TTC549 (cell line): Measurements from ENCODE around the gene ESYT2.

ENCODE experiments used
- FAIRE-seq: peaks from 2 replicates; lab custom pipeline; 2012; peaks lifted over from hg19 to GRCh38; lab: Jason Lieb, UNC

ESYT2 gene

DNA sequence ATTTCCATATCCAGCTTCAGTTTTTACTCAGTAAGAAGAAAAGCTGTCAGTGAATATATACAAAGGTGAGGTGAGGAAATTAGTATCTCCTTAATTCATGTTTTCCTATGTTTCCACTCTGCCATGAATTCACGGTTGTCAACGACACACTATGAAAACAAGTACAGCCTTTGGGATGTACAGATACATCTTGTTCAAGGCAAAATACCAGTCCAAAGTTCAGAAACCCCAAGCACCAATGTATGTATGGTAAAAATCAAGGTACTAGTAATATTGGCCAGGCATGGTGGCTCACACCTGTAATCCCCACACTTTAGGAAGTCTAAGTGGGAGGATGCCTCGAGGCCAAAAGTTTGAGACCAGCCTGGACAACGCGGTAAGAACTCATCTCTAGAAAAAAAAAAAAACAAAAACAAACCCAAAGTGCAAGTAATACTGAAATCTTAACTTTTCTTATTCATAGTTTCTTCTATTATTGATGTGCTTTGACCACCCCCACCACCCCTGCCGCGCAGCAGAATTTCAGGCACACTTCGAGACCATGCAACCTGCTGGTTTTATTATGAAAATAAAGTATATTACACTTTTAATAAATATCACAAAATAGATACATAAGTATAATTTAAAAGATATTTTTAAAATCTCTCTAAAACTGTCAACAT, 3.5 kb downstream of the ESYT2 start:
- FAIRE-seq: no peak

DNA sequence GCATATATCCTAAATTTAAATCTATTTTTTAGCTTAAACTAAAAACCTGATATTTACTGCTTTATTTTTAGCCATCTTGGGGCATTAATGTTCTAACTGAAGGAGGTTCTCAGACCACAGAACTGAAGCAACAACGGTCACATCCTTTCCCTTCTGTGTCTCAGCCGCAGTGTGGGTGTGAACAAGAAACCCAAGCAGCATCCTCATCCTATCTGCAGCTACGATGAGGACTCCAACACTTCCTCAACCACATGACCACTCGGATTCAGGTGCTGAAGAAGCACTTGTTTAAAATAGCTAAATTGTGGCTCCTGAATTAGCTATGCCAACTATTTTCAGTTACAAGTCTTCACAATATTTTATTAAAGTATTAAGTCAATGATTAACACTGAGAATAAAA, 5.3 kb downstream of the ESYT2 start:
- FAIRE-seq: no peak

DNA sequence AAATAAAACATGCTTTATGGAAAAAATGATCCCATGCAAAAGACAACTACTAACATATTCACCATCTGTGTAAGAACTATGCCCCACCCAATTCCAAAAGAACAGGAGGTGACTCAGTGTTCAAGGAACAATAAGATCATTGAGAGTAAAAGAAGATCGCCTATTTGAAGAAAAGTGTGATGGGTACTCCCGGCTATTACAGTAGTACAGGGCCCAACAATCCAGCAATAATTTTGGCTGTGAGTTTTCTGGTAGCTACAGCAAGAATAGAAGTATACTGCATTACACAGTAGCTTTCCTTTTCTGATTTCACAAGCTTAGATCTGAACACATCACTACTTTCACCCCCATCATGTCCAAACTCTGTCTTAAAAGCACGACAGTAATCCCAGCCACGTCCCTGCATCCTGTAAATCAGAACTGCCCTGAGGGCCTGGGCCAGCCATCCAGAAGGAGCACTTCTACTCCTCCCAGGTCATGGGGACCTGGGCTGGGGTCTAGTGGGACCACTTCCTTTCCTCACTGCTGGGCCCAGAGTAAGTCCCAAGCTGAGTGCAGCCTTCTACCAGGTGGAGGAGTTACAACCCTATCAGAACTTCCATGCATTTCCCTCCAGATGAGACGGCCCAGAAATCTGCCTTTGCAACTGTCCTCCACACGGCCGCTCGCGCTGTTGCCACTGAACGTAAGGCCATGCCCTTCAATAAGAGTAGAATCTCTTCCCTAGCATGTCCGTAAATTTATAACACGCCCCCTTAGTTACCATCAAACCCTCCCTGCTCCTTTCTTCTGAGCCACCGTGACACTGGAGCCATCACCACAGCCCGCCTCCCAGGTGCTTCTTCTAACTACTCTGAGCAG, 7.9 kb downstream of the ESYT2 start:
- FAIRE-seq: no peak

DNA sequence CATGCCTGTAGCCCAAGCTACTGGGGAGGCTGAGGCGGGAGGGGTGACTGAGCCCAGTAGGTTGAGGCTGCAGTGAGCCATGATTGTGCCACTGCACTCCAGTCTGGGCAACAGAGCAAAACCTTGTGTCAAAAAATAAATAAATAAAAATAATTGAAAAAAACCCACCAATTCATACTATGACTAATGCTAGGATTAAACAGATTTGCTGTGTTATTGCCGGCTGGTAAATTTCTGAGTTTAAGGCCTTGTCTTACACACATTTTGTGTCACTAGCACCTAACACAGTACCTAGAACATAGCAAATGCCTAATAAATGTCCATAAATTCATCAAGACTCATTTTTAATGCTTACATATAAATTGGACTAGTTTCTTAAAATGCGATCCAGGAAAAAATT, 8.7 kb downstream of the ESYT2 start:
- no peak for FAIRE-seq

DNA sequence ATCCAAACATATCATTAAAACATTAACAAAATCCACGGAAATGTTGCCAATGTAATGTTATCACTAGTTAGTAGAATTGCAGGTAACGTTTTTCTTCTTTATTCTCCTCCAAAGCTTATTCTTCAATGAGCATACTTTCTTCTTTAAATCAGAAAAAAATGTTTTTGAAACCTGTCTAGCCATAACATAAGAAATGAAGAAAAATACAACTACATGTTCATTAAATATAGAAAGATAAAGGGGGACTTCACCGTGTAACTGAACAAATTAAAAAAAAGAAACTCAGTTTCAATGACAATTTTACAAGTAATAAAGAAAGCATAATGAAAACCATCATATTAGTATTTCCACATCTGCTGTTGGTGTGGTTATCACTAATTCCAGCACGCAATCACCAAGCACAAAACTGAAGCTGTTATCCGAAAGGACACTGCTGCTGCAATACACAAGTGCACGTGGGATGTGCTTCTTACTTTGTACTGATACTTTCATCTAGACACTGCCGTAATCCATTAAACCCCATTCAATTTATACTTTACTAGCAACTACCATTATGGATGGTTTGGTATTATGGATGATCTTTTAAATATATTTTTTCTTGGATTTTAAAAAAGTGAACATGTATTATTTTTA, 9.6 kb downstream of the ESYT2 start:
- no peak for FAIRE-seq

DNA sequence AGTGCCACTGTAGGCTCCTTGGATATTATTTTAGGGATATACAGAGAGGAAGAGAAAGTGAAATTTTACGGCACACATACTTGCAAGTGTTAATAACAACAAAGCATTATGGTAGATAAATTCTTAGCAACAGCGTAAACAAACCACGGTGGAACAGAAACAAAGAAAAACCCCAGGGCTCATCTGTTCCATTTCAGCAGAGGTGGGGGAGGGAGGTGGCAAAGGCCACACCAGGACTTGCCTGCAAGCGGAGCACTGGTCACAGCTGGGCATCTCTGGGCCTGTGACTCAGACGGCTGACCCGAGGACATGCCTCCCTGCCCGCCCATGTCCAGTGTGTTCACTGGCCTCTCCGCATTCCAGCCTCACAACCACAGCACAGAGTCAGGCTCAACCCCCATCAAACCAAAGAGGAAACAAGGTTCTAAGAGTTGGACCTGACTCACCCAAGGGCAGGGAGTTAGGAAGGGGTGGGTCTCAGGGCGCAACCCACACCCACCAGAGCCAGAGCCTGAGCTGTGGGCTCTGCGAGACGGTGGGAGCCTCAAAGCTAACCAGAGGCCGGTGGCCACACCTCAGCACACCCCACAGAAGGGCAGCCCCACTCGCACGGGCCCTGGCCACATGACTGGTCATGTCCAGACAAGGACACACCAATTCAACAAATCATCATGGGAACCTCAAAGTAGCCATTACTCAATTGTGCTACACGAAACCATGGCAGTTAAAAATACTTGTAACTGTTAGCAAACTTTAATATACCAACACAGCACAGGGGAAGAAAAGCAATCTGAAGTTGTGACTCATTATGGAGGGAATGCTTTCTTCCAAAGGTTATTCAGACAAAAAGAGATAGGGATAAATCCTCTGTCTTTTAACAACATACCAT, 10.7 kb downstream of the ESYT2 start:
- no peak for FAIRE-seq

DNA sequence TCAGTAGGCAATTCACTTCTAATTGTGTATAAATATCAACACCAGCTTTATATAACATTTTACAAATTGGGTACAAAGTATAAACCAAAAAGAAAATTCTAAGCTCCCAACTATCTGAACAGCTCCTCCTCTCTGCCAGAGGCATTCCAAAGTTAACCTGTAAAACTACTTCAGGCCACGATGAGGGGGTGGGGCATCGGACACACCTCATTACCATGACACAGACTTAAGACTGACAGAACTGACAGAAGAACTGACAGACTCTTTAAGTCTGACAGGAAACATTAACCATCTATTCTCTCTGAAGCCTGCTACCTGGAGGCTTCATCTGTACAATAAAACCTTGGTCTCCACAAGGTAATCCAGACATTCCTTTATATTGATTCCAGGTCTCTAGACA, 12.3 kb downstream of the ESYT2 start:
- FAIRE-seq: no peak

DNA sequence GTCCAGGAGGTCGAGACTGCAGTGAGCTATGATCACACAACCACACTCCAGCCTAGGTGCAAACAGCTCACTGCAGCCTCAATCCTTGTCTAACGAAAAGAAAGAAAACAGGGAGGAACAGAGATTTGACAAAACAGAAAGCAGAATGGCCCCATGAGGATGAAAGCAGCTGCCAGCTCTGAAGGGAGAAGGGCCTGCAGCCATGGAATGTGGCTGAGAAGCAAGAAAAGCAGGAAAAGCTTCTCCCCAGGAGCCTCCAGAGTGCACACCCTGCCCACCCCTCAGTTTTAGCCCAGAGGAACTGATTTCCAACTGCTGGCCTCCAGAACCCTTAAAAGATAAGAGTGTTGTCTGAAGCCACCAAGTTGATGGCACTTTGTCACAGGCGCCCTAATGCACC, 13.0 kb downstream of the ESYT2 start:
- no peak for FAIRE-seq

DNA sequence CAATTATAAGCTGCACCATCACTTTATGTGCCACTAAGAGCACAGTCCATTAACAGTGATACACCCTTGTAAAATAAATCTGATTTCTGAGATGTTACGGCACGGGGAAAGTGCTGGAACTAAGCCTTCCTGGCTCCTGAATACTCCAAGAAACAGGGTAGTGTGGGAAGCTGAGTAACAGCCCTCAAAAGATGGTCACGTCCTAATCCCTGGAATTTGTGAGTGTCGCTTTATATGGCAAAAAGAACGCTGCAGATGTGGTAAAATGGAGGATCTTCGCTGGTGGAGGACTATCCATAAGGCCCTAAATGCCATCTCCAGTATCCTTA, 13.5 kb downstream of the ESYT2 start:
- FAIRE-seq: no peak

DNA sequence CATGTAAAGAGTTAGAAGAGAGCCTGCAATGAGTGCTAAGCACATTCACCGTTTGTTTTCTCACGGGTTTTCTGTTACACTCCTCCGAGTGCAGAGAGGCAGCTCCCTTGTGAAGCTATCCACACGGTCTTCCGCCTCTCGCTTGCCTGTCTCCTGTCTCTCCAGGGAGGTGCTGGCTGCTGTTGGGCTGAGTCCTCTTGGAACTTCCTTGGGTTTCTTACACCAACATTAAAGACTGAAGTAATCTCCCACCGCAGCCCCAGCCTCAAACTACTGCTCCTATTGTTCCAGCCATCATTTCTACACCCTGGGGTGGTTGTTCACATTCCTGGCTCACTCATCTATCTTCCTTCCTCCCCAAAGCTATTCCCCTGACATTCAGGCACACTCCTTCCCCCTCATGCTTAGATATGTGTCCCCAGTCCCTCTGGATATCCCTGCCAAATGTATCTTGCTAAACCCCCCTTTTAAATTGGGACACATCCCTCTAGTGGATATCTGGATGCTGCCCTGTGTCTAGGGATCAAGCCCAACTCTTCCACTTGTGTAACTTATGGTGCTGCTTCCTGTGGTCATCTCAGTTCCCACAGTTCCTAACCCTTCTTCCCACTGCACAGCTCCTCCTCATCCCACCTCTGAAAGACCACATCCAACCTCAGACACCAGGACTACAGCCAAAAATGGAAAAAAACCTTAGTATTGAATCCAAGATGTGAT, 14.1 kb downstream of the ESYT2 start:
- no peak for FAIRE-seq

DNA sequence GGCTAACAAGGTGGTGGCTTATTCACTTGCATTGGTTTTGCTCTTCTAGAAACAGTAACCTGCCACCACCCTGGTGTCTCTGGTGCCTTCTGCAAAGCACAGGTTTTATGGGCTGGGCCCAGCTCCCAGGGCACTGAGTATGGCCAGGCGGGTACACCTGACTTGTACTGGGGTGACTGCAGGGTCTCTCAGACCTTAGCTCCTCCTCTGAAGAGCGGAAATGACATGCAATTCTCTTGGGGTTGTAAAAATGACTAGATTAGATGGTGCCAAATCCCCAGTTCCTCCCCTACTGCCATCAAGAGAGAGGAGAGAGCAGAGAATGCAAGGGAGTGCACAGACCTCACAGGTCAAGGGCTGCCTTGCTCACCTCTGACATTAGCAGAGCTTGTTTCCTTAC, 14.7 kb downstream of the ESYT2 start:
- FAIRE-seq: no peak

DNA sequence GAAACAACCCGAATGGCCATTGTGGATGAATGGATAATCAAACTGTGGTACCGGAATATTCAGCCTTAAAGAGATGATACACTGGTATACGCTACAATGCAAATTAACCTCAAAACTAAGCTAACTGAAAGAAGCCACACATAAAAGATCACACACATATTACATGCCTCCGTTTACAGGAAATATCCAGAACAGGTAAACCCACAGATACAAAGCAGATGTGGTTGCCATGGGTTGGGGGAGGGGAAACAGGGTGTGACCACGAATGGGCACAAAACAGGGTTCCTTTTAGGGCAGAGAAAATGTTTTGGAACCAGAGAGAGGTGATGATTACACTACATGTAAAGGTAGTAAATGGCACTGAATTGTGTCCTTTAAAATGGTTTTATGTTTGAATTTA, 16.6 kb downstream of the ESYT2 start:
- FAIRE-seq: no peak

DNA sequence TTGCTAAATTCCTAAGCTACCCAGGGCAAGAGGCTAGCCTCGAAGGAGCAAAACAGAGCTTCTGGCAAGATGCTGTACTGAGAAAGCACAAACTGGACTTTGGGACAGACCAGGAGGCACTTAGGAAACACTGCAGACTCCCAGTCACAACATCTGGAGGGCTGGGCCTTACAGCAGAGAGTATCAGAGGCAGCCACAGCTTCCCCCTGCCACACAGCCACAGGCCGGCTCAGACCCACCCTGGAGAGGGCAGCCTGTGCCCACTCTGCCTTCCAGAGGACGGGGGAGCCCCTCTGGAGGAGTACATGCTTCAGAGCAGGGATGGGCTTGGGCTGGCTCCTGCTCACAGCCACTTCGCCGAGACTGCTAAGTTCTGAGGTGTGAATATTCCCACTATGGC, 17.4 kb downstream of the ESYT2 start:
- no peak for FAIRE-seq

DNA sequence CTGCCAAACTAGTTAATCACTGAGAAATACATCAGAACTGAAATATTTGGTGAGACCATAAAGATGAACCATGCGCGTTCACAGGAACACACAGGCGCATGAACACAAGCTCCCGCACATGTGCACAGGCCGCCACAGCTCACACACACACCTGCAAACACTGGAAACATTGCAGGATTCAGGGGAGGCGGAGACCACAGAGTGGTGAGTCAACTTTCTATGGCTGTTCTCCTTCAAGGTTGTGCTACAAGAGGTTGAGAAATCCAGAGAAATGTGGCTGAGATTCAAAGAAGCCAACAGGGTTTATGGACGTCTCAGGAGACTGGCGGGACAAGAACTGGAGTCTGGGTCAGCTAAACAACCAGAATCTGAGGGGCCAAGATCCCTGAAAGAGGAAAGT, 17.8 kb downstream of the ESYT2 start:
- no peak for FAIRE-seq

DNA sequence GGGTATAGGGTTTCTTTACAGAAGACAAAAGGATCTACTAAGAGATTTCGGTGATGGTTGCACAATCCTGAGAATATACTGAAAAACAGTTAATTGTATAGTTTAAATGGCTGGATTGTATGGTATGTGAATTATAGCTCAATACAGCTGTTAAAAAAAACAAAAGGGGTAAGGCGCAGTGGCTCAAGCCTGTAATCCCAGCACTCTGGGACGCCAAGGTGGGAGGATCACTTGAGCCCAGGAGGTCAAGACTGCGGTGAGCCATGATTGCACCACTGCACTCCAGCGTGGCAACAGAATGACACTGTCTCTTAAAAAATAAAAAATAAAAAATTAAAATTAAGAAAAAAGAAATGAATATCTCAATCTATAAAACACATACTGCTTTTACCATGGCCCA, 18.5 kb downstream of the ESYT2 start:
- FAIRE-seq: no peak

DNA sequence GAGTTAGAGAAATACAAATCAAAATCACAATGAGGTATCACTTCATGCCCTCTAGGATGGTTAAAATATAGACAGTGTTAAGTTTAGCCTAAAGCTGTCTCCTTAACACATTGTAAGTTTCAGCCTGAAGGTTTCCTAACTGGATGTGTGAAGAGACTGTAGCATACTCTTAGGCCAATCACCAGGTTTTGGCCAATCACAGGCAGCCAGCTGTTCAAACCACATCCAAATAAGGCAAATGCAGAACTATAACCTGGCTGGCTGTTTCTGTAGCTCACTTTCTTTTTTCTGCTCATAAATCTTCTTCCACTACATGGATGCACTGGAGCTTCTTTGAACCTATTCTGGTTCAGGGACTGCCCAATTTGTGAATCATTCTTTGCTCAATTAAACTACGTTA, 19.7 kb downstream of the ESYT2 start:
- no peak for FAIRE-seq

DNA sequence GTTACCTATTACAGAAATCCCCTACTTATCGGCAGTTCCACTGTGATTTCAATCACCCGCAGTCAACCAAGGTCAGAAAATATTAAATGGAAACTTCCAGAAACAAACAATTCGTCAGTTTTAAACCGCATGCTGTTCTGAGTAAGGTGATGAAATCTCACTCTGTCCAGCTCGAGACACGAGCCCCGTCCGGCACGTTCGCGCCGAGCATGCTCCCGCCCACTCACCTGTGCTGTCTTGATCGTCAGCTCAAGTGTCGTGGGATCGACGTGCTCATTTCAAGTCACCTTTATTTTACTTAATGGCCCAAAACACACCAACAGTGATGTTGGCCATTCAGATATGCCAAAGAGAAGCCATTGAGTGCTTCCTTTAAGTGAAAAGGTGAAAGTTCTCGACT, 21.2 kb downstream of the ESYT2 start:
- FAIRE-seq: no peak

DNA sequence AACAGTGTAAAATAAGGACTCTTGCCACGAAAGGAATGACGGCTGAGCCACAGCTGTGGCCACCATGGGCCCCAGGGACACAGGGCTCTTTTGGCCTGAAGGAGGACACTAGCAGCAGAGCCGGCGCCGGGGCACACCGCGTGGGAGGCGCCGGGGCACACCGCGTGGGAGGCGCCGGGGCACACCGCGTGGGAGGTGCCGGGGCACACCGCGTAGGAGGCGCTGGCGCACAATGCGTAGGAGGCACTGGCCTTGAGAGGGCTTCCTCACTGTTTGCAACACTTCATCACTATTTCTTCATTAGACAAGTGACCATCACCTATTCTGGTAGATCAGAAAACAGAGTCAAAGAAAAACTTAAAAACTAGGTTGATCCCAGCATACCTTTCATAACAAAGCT, 23.4 kb downstream of the ESYT2 start:
- FAIRE-seq: no peak

DNA sequence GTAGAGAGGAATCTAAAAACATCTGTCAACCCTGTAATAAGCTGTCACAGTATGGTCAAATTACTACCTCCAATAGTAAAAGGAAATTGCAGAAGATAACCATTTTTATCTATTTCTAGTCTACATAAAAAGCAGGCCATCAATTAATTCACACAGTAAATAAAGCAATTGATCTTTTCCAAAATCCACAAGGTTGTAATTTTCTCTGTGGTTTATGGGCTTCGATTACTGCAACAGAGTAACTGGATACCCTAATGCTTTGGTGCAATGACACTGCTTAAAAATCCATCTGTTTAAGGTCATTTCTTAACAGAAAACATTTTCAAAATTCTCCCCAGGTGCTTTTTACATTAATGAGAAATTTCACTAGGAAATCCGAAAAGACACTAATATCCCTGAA, 23.9 kb downstream of the ESYT2 start:
- no peak for FAIRE-seq

DNA sequence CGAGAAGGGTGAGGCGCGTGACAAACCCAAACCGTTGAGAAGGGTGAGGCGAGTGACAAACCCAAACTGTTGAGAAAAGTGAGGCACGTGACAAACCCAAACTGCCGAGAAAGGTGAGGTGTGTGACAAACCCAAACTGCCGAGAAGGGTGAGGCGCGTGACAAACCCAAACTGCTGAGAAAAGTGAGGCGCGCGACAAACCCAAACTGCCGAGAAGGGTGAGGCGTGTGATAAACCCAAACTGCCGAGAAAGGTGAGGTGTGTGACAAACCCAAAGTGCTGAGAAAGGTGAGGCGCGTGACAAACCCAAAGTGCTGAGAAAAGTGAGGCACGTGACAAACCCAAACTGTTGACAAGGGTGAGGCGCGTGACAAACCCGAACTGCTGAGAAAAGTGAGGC, 25.0 kb downstream of the ESYT2 start:
- FAIRE-seq: no peak

DNA sequence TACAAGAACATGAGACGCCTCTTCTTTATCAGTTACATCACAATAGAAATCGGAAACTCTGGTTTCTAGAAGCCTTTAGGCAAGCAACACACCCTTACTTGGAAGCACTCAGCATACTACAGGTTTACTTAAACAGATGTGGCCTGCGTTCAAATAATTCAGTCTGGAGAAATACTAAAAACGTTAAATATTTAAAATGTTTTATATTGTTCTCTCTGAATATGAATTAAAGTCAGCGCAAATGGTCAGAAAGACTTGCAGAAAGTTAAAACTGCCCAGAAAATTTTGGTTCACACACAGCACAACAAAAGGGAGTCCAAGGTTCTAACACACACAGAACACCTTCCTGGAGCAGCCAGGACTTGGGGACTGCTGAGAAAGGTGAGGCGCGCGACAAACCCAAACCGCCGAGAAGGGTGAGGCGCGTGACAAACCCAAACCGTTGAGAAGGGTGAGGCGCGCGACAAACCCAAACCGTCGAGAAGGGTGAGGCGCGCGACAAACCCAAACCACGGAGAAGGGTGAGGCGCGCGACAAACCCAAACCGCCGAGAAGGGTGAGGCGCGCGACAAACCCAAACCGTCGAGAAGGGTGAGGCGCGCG, 25.8 kb downstream of the ESYT2 start:
- FAIRE-seq: no peak
